ENCODE measurements around the gene AP5S1. TPM values are rescaled to one million over a fixed set of nuclear protein-coding genes. Genes with fewer than 3 reads are reported as not detected.

Gene AP5S1
- polyA plus RNA-seq, 1 donor, result 11.8 TPM

DNA sequence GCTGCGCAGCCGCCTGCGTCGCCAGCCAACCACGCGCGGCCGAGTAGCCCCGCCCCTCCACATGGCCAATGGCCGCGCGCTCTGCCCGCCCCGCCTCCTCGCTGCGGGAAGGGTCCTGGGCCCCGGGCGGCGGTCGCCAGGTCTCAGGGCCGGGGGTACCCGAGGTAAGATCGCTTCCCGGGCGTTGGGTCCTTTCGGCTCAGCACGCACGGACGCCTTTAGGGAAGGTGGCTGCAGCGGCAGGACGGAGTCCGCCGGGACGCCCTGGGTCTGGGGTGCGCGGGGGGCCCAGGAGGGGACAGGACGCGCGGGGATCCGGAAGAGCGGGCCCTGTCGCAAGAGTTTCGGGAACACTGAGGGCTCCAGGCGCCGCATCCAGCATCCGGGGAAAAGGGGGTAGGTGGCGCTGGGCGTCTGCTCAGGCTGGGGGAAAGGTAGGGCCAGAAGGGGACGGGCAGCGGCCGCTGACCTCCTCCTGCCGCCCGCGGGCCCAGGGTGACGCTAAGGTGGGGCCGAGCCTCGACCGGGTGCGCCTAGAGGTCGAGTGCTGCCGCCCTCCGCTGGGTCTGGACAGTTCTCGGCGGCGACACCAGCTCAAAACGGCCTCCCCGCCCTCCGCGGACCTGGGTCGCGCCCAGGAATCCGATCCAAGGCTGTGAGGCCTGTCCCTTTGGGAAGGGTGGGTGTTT is 26.5 kb downstream of the AP5S1 start, which contains the start of gene MAVS:
TSS of gene MAVS (plus strand) at position 95 of the 689 bp plus-strand sequence. CDS start 7,791 bp downstream, outside the sequence.
- peak; percentile 90 for DNase-seq

DNA sequence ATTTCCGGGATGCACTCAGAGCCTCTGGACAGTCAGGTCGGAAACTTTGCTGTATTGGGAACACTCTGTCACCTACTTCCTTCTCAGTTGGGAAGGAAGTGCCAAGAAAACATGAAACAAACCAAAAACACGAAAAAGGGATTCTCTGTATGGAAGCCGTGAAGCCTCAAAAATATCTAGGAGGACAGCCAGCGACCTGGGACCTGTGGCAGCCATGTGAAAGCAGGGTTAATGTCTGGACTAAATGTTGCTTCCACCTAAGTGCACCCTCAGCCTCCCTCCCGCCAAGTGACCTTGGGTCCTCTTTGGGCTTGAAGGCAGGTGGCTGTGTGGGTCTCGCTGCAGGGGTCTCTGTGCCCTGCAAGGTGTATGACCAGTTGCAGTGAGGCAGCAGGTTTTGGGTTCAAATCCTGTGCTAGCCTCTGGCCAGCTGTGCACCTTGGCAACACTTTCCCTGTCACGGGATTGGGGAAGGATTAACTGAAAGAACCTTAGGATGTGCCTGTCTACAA is 27.1 kb downstream of the AP5S1 start:
- DNase-seq, result peak; percentile 49

DNA sequence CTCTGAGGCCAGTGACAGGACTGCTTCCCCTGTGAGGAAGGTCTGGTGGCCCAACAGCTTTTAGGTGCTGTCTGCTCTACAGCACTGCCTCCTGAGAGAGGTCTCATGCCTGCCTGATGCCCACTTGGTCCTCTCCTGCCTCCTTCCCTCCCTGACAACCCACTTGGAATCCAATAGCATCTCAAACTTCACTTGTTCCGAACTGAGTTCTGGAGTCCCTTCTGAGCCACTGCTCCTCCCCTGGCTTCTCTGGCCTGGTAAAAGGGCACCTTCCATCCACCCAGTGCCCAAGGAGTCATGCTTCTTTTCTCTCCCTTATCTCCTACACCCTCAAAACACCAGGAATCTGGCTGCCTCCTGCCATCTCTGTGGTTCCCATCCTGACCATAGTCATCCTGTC is 28.2 kb downstream of the AP5S1 start:
- DNase-seq, result no peak

GRCh38 chr20:3854462-3854871 is 34.1 kb downstream of the AP5S1 start:
- DNase-seq, result no peak

DNA sequence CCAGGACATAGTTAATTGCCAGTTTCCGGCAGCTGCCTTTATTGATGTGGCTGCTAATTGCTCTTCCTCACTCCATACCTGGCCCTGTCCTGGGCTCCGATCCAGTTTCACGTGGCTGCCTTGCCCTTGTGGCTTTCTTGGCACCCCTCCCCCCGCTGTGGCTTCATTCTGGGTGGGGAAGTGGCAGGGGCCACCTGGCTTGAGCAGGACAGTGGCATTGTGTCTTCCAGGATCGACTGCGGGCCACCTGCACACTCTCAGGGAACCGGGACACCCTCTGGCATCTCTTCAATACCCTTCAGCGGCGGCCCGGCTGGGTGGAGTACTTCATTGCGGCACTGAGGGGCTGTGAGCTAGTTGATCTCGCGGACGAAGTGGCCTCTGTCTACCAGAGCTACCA is 37.1 kb downstream of the AP5S1 start:
- DNase-seq, result no peak

GRCh38 chr20:3858689-3859088 is 38.3 kb downstream of the AP5S1 start:
- no peak for DNase-seq

DNA sequence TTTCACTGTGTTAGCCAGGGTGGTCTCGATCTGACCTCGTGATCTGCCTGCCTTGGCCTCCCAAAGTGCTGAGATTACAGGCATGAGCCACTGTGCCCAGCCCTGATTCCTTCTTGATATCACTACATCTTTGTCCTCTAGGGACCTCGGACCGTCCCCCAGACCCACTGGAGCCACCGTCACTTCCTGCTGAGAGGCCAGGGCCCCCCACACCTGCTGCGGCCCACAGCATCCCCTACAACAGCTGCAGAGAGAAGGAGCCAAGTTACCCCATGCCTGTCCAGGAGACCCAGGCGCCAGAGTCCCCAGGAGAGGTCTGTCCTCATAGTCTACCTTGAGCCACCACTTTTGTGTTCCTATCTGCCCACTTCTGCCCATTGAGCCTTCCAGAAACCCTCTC is 40.8 kb downstream of the AP5S1 start:
- DNase-seq, result no peak

GRCh38 chr20:3862333-3862732 is 42.0 kb downstream of the AP5S1 start:
- DNase-seq, result no peak

- DNase-seq, result no peak
Observed at GRCh38 chr20:3863317-3863716, 43.0 kb downstream of the AP5S1 start.

- DNase-seq, result no peak
Observed at GRCh38 chr20:3864518-3864917, 44.2 kb downstream of the AP5S1 start.

- DNase-seq, result no peak
Observed at GRCh38 chr20:3865152-3865886, 45.0 kb downstream of the AP5S1 start.

DNA sequence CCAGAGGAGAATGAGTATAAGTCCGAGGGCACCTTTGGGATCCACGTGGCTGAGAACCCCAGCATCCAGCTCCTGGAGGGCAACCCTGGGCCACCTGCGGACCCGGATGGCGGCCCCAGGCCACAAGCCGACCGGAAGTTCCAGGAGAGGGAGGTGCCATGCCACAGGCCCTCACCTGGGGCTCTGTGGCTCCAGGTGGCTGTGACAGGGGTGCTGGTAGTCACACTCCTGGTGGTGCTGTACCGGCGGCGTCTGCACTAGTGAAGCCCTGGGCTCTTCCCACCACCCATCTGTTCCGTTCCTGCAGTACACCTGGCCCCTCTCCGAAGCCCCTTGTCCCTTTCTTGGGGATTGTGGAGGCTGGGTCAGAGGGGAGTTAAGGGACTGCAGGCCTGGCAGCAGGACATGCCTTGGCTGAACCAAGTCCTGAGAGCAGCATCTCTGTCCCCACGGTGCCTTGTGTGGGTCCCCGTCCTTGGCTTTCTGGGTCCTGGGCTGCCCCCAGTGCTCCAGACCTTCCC is 45.6 kb downstream of the AP5S1 start:
- DNase-seq, result no peak

DNA sequence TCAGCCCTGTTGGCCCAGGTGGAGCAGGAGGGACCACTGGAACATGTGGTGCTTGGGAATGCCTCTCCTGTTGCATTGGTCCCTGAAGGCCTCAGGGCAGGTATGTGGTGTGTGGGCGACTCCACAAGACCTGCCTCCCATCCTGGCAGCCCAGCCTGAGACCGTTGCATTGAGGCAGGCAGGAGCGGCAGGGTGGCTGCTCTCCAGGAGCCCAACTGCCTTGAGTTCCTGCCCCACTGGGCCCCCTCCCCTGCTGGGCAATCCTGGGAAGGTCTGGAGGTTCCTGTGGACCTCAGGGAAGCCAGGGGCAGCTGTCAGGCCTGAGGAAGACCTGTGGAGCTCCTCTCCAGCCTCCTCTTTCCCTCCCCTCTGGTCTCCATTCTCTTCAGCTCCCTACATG is 46.1 kb downstream of the AP5S1 start:
- no peak for DNase-seq

DNA sequence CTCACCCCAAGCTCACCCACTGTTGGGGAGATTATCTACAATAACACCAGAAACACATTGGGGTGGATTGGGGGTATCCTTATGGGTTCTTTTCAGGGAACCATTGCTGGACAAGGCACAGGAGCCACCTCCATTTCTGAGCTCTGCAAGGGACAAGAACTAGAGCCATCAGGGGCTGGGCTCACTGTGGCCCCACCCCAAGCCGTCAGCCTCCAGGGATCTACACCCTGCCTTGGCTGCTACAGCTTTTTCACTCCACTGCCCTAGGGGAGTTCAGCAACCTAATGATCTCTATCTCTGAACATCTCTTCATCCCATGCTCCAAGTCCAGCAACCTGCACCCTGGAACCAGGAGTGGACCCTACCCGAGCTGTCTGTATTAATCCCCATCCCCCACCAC is 47.5 kb downstream of the AP5S1 start:
- no peak for DNase-seq

- no peak for DNase-seq
Observed at GRCh38 chr20:3869839-3870634, 49.7 kb downstream of the AP5S1 start.

GRCh38 chr20:3871550-3872265 is 51.4 kb downstream of the AP5S1 start:
- DNase-seq, result no peak

- DNase-seq, result no peak
Observed at GRCh38 chr20:3873507-3873906, 53.2 kb downstream of the AP5S1 start.

- DNase-seq, result no peak
Observed at GRCh38 chr20:3874194-3874844, 54.0 kb downstream of the AP5S1 start.

GRCh38 chr20:3875378-3875974 is 55.1 kb downstream of the AP5S1 start:
- no peak for DNase-seq

GRCh38 chr20:3876000-3876399 is 55.7 kb downstream of the AP5S1 start:
- no peak for DNase-seq

DNA sequence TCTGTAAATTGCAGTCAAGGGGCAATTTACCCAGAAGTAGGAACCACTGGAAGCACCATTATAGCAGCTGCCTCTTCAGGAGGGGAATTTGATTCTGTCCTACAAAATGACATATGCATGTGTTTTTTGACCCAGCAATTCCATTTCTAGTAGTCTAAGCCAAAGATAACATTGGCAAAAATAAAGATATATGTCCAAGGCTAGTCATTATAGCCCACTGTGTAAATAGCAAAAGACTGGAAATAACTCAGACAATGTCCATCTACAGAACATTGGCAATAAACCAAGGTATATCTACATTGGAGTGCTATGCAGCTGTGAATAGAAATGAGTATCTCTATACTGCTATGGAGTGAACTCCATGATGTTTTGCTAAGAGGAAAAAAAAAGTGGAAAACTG is 56.3 kb downstream of the AP5S1 start:
- DNase-seq, result no peak

Data from hindlimb muscle (tissue), 1 donor.